ENCODE measurements around the gene MCF2L2.

MCF2L2 gene

DNA sequence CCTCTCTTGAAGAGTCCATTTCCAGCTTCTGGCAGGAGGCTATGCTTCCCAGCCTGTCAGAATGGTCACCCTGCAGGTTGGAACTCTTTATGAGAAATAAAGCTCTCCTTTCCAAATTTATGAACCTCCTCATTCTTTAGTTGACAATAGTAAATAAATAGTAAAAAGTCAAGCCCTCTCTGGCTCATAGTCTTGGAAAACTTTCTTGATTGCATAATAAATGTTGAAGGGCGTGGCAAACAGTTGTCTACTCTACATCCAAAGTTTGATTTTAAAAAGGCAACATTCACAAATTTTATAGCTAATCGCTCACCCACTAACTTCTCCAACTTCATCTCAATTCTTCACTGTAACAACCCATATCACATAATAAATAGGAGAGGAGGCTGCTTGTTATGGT is 58.8 kb downstream of the MCF2L2 start:
- no peak for DNase-seq (ENCODE audit: low read depth in 2 of 2)

- DNase-seq (ENCODE audit: low read depth in 2 of 2), result no peak
Observed at GRCh38 chr3:183369117-183369516, 59.3 kb downstream of the MCF2L2 start.

DNA sequence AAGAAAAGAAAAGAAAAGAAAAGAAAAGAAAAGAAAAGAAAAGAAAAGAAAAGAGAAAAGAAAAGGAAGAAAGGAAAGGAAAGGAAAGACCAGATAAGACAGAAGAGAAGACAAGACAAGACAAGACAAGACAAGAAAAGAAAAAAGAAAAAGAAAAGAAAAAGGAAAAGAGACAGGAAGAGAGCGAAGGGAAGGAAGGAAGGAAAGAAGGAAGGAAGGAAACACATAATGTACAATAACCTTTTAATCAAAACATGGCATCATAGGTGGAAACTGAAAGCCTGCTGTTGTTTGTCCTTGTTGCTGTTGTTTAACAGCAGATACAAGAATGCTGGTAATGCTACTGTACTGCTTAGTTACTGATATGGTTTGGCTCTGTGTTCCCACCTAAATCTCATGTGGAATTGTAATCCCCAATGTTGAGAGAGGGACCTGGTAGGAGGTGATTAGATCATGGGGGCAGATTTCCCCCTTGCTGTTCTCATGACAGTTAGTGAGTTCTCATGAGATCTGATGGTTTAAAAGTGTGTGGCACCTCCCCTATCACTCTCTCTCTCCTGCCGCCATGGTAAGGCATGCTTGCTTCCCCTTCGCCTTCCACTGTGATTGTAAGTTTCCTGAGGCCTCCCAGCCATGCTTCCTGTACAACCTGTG is 67.3 kb downstream of the MCF2L2 start:
- DNase-seq (ENCODE audit: low read depth in 2 of 2), result no peak

DNA sequence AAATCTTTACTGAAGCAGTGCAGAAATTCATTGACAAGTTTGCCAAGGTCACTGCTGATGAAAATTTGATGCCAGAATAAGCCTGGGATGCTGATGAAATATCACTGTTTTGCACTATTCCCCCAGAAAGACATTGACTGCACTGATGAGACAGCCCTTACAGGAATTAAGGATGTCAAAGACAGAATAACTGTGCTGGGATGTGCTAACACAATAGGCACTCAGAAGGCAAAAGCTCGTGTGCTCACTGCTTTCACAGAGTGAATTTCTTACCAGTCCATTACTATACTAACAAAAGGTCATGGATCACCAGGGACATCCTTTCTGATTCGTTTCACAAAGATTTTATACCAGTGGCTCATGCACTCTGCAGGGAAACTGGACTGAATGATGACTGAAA is 69.4 kb downstream of the MCF2L2 start:
- no peak for DNase-seq (ENCODE audit: low read depth in 2 of 2)

- DNase-seq (ENCODE audit: low read depth in 2 of 2), result no peak
Observed at GRCh38 chr3:183357564-183358079, 70.8 kb downstream of the MCF2L2 start.

DNA sequence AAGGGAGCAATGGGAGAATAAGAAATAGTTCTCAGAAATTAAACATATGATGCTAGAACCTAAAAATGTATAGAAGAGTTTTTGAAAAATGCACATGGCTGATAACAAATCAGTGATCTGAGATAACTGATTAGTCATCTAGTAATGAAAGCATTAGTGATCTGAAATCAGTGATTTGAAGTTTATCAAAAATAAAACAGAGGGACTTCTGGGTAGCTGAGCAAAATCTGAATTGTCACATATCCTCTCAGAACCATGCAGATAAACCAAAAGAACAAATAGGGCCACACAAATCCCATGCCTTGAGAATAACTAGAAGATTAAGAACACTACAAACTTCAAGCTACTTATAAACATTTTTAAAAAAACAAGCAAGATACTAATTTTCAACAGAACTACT is 71.5 kb downstream of the MCF2L2 start:
- no peak for DNase-seq (ENCODE audit: low read depth in 2 of 2)

DNA sequence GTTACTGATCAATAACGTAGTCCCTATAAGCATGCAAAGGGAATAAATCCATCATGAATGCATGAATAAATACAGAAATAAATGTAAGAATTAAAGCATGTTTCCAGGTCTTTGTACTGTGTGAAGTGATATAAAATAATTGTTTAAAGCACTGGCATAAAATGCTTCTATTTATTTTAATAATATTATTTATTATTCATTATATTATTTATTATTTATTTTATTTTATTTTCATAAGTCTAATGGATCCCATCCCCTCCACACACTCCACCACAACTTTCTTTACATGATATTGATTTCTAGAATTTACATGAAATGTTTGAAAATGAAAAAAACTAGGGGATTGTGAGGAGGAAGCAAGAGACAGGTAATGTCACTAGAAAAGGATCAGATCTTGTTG is 73.5 kb downstream of the MCF2L2 start:
- DNase-seq (ENCODE audit: low read depth in 2 of 2), result no peak

- DNase-seq (ENCODE audit: low read depth in 2 of 2), result no peak
Observed at GRCh38 chr3:183354325-183354831, 74.0 kb downstream of the MCF2L2 start.

- no peak for DNase-seq (ENCODE audit: low read depth in 2 of 2)
Observed at GRCh38 chr3:183353421-183353820, 75.0 kb downstream of the MCF2L2 start.

- DNase-seq (ENCODE audit: low read depth in 2 of 2), result no peak
Observed at GRCh38 chr3:183350164-183350563, 78.3 kb downstream of the MCF2L2 start.

DNA sequence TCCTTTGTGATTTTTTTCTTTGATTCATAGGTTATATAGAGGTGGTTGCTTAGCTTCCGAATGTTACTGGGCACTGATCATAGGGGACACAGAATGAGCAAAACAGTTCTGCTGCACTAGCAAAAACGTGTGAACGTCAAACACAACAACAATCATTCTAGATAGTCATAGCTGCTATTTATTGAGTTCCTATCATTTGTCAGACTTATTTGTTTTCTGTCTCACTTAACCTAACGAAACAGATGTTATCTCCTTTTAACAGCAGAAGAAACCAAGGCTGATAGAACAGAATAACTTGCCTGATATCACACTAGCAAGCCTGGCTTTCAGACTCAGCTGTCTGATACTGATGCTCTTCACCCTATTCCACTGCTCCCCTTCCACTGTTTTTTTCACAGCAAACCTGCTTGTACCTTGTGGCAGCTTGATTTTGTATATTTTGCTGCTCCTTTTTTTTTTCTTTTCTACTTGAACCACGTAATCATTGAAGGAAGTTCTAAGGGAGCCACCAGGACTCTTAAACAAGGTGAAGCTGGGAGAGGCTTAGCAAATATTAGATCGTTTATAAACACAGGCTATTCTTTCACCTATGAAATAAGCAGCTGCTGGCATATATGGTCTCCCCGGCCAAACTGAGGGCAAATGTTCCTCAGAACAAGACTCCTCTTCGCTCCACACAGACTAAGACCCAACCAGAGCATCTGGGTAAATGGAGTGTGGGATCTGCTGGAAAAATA is 78.8 kb downstream of the MCF2L2 start:
- DNase-seq (ENCODE audit: low read depth in 2 of 2), result no peak

- DNase-seq (ENCODE audit: low read depth in 2 of 2), result no peak
Observed at GRCh38 chr3:183342824-183343223, 85.6 kb downstream of the MCF2L2 start.

- no peak for DNase-seq (ENCODE audit: low read depth in 2 of 2)
Observed at GRCh38 chr3:183341545-183342288, 86.7 kb downstream of the MCF2L2 start.

DNA sequence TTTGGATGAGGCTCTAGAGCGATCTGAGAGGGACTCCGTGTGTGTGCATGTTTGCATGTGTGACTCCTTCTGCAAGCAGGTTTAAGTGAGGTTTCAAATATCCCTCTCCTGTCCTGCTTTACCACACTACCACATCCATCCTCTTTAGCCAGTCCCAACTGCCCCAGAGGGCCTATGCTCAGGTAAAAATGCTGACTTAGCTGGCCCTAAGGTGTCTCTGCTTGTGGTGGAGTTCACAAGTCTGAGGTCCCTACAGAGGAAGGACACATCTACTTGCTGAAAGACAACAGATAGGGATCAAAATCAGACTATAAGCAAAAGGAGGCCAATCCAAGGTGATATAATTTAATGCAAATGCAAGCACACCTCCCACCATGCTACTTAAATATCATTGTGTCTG is 88.2 kb downstream of the MCF2L2 start:
- no peak for DNase-seq (ENCODE audit: low read depth in 2 of 2)

GRCh38 chr3:183339461-183340086 is 88.8 kb downstream of the MCF2L2 start:
- no peak for DNase-seq (ENCODE audit: low read depth in 2 of 2)

DNA sequence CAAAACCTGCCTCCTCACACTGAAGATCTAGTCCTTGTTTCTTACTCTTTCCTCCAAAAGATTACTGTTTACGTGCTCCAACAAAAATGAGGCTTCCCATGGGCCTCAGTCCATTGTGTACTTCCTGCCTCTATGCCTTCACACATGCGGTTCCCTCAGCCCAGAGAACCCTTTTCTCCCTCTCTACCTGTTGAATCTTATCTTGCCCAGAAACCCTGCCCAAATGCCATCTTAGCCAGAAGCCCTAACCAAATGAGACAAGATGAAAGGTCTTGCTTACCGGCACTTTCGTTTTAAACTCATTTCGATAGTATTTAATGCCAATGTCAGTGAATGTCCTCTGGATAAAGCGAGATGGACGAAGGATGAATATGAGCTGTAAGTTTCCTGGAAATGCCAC is 89.9 kb downstream of the MCF2L2 start:
- no peak for DNase-seq (ENCODE audit: low read depth in 2 of 2)

DNA sequence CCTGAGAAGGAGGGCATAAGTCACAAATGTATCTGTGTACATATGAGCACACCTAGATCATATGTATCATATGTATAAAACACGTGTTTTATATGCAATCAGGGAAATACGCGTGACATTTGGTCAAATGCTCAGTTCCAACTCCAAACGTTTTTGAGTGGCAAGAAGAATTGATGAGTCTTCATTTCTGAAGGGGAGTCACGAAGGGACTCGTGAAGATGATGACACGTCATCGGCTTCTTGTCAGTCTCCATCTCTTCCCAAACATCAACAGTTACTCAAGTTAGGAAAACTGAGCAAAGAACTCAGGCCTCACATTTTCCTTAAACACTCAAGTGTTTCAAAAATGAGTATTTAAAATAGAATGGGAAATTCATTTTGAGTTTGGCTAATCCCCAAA is 95.9 kb downstream of the MCF2L2 start:
- DNase-seq (ENCODE audit: low read depth in 2 of 2), result no peak

DNA sequence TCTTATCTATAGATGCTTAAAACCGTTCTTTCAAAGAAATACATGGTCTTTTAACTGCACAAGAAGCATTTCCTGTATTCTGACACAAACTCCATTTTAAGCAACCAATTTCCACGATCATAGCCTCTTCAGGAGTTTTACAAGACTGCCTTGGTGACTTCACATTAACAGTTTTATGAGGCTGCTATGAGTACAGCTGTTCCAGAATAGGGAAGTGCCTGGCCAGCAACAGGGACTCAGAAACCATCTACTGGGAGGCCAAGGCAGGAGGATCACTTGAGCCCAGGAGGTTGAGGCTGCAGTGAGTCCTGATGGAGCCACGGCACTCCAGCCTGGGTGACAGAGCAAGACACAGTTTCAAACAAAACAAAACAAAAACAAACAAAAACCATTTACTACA is 96.9 kb downstream of the MCF2L2 start:
- DNase-seq (ENCODE audit: low read depth in 2 of 2), result no peak

- no peak for DNase-seq (ENCODE audit: low read depth in 2 of 2)
Observed at GRCh38 chr3:183330881-183331280, 97.5 kb downstream of the MCF2L2 start.

DNA sequence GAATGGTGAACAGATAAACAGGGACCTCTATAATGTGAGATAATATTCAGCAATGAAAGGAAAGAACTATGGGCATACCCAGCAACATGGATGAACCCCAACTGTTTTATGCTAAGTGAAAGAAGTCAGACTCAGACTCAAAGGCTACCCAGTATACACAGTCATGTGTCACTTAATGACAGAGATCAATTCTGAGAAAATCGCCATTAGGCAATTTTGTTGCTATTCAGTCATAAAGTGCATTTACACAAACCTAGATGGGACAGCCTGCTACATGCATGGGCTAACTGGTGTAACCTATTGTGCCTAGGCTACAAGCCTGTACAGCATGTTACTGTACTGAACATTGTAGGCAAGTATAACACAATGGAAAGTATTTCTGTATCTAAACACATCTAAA is 98.9 kb downstream of the MCF2L2 start:
- no peak for DNase-seq (ENCODE audit: low read depth in 2 of 2)

- no peak for DNase-seq (ENCODE audit: low read depth in 2 of 2)
Observed at GRCh38 chr3:183328823-183329222, 99.6 kb downstream of the MCF2L2 start.

- no peak for DNase-seq (ENCODE audit: low read depth in 2 of 2)
Observed at GRCh38 chr3:183328164-183328563, 100.3 kb downstream of the MCF2L2 start.
